Measurements from ENCODE around the gene KLHL2.

The KLHL2 gene

GRCh38 chr4:165199286-165199685, 8.1 kb upstream of the KLHL2 start:
- no peaks in the 10 kb centered on the region for H3K36me3 ChIP-seq (ENCODE audit: control insufficient read depth in 1 of 2, insufficient read depth in 2 of 2, low read length in 2 of 2)
- H3K27me3 ChIP-seq (ENCODE audit: control insufficient read depth in 1 of 2, insufficient read depth in 2 of 2, low read length in 2 of 2), result no peaks in the 10 kb centered on the region
- no peak overlapping the region for H3K4me3 ChIP-seq (ENCODE audit: low read depth in 1 of 2, low read length in 2 of 2)
- no peaks in the 10 kb centered on the region for H3K9me3 ChIP-seq (ENCODE audit: control insufficient read depth in 1 of 2, low read length in 2 of 2)
- no peak overlapping the region for H3K27ac ChIP-seq (ENCODE audit: low read depth, low read length)
- H3K4me1 ChIP-seq (ENCODE audit: control insufficient read depth in 1 of 2, insufficient read depth in 2 of 2, low read length in 2 of 2), result no peaks in the 10 kb centered on the region
- no peak overlapping the region for H3K9ac ChIP-seq (ENCODE audit: low read depth in 1 of 2, low read length in 2 of 2)

- Histone ChIP-seq H3K9me3 (ENCODE audit: control insufficient read depth in 1 of 2, low read length in 2 of 2) (no peaks in the 10 kb centered on the region), H3K27ac (ENCODE audit: low read depth, low read length) (no peak overlapping the region), H3K4me1 (ENCODE audit: control insufficient read depth in 1 of 2, insufficient read depth in 2 of 2, low read length in 2 of 2) (no peaks in the 10 kb centered on the region), H3K36me3 (ENCODE audit: control insufficient read depth in 1 of 2, insufficient read depth in 2 of 2, low read length in 2 of 2) (no peaks in the 10 kb centered on the region), H3K27me3 (ENCODE audit: control insufficient read depth in 1 of 2, insufficient read depth in 2 of 2, low read length in 2 of 2) (no peaks in the 10 kb centered on the region), H3K9ac (ENCODE audit: low read depth in 1 of 2, low read length in 2 of 2) (no peak overlapping the region), H3K4me3 (ENCODE audit: low read depth in 1 of 2, low read length in 2 of 2) (no peak overlapping the region)
Observed at GRCh38 chr4:165199722-165200121, 7.6 kb upstream of the KLHL2 start.

GRCh38 chr4:165201806-165202205, 5.6 kb upstream of the KLHL2 start:
- Histone ChIP-seq H3K9ac (ENCODE audit: low read depth in 1 of 2, low read length in 2 of 2) (no peak overlapping the region), H3K27me3 (ENCODE audit: control insufficient read depth in 1 of 2, insufficient read depth in 2 of 2, low read length in 2 of 2) (no peaks in the 10 kb centered on the region), H3K4me1 (ENCODE audit: control insufficient read depth in 1 of 2, insufficient read depth in 2 of 2, low read length in 2 of 2) (peaks cover 7 to 9% of the 10 kb centered on the region in 2 donors), H3K4me3 (ENCODE audit: low read depth in 1 of 2, low read length in 2 of 2) (no peak overlapping the region), H3K9me3 (ENCODE audit: control insufficient read depth in 1 of 2, low read length in 2 of 2) (no peaks in the 10 kb centered on the region), H3K36me3 (ENCODE audit: control insufficient read depth in 1 of 2, insufficient read depth in 2 of 2, low read length in 2 of 2) (no peaks in the 10 kb centered on the region), H3K27ac (ENCODE audit: low read depth, low read length) (no peak overlapping the region)

- H3K4me1 ChIP-seq (ENCODE audit: control insufficient read depth in 1 of 2, insufficient read depth in 2 of 2, low read length in 2 of 2), result peaks cover 14 to 15% of the 10 kb centered on the region in 2 donors
- H3K36me3 ChIP-seq (ENCODE audit: control insufficient read depth in 1 of 2, insufficient read depth in 2 of 2, low read length in 2 of 2), result no peaks in the 10 kb centered on the region
- no peak overlapping the region for H3K27ac ChIP-seq (ENCODE audit: low read depth, low read length)
- H3K27me3 ChIP-seq (ENCODE audit: control insufficient read depth in 1 of 2, insufficient read depth in 2 of 2, low read length in 2 of 2), result no peaks in the 10 kb centered on the region
- H3K4me3 ChIP-seq (ENCODE audit: low read depth in 1 of 2, low read length in 2 of 2), result no peak overlapping the region
- no peak overlapping the region for H3K9ac ChIP-seq (ENCODE audit: low read depth in 1 of 2, low read length in 2 of 2)
- no peaks in the 10 kb centered on the region for H3K9me3 ChIP-seq (ENCODE audit: control insufficient read depth in 1 of 2, low read length in 2 of 2)
Observed at GRCh38 chr4:165203541-165204461, 3.6 kb upstream of the KLHL2 start.

GRCh38 chr4:165204462-165204830, 2.9 kb upstream of the KLHL2 start:
- Histone ChIP-seq H3K9me3 (ENCODE audit: control insufficient read depth in 1 of 2, low read length in 2 of 2) (no peaks in the 10 kb centered on the region), H3K27me3 (ENCODE audit: control insufficient read depth in 1 of 2, insufficient read depth in 2 of 2, low read length in 2 of 2) (no peaks in the 10 kb centered on the region), H3K27ac (ENCODE audit: low read depth, low read length) (no peak overlapping the region), H3K4me1 (ENCODE audit: control insufficient read depth in 1 of 2, insufficient read depth in 2 of 2, low read length in 2 of 2) (peaks cover 16 to 19% of the 10 kb centered on the region in 2 donors), H3K36me3 (ENCODE audit: control insufficient read depth in 1 of 2, insufficient read depth in 2 of 2, low read length in 2 of 2) (no peaks in the 10 kb centered on the region), H3K9ac (ENCODE audit: low read depth in 1 of 2, low read length in 2 of 2) (no peak overlapping the region), H3K4me3 (ENCODE audit: low read depth in 1 of 2, low read length in 2 of 2) (no peak overlapping the region)

GRCh38 chr4:165207016-165207430, 338 bp upstream of the KLHL2 start:
- peaks cover 16 to 19% of the 10 kb centered on the region in 2 donors for H3K4me1 ChIP-seq (ENCODE audit: control insufficient read depth in 1 of 2, insufficient read depth in 2 of 2, low read length in 2 of 2)
- H3K9ac ChIP-seq (ENCODE audit: low read depth in 1 of 2, low read length in 2 of 2), result peak overlapping the region; percentile 36 to 82
- no peaks in the 10 kb centered on the region for H3K27me3 ChIP-seq (ENCODE audit: control insufficient read depth in 1 of 2, insufficient read depth in 2 of 2, low read length in 2 of 2)
- no peaks in the 10 kb centered on the region for H3K36me3 ChIP-seq (ENCODE audit: control insufficient read depth in 1 of 2, insufficient read depth in 2 of 2, low read length in 2 of 2)
- no peaks in the 10 kb centered on the region for H3K9me3 ChIP-seq (ENCODE audit: control insufficient read depth in 1 of 2, low read length in 2 of 2)
- H3K4me3 ChIP-seq (ENCODE audit: low read depth in 1 of 2, low read length in 2 of 2), result peak overlapping the region; percentile 75 to 76
- H3K27ac ChIP-seq (ENCODE audit: low read depth, low read length), result peak overlapping the region; percentile 10

GRCh38 chr4:165208221-165208652, 876 bp downstream of the KLHL2 start:
- Histone ChIP-seq H3K9ac (ENCODE audit: low read depth in 1 of 2, low read length in 2 of 2) (peak overlapping the region; percentile 76 to 77), H3K36me3 (ENCODE audit: control insufficient read depth in 1 of 2, insufficient read depth in 2 of 2, low read length in 2 of 2) (no peaks in the 10 kb centered on the region), H3K27ac (ENCODE audit: low read depth, low read length) (peak overlapping the region; percentile 58), H3K27me3 (ENCODE audit: control insufficient read depth in 1 of 2, insufficient read depth in 2 of 2, low read length in 2 of 2) (no peaks in the 10 kb centered on the region), H3K4me1 (ENCODE audit: control insufficient read depth in 1 of 2, insufficient read depth in 2 of 2, low read length in 2 of 2) (peaks cover 16 to 19% of the 10 kb centered on the region in 2 donors), H3K4me3 (ENCODE audit: low read depth in 1 of 2, low read length in 2 of 2) (peak overlapping the region; percentile 89 to 95), H3K9me3 (ENCODE audit: control insufficient read depth in 1 of 2, low read length in 2 of 2) (no peaks in the 10 kb centered on the region)

GRCh38 chr4:165208741-165209388, 1.5 kb downstream of the KLHL2 start:
- H3K9ac ChIP-seq (ENCODE audit: low read depth in 1 of 2, low read length in 2 of 2), result no peak overlapping the region
- H3K4me3 ChIP-seq (ENCODE audit: low read depth in 1 of 2, low read length in 2 of 2), result peak overlapping the region in 1 of 2 donors; percentile 89

GRCh38 chr4:165209796-165210195, 2.4 kb downstream of the KLHL2 start:
- Histone ChIP-seq H3K4me1 (ENCODE audit: control insufficient read depth in 1 of 2, insufficient read depth in 2 of 2, low read length in 2 of 2) (peaks cover 16 to 19% of the 10 kb centered on the region in 2 donors), H3K27ac (ENCODE audit: low read depth, low read length) (no peak overlapping the region), H3K4me3 (ENCODE audit: low read depth in 1 of 2, low read length in 2 of 2) (no peak overlapping the region), H3K27me3 (ENCODE audit: control insufficient read depth in 1 of 2, insufficient read depth in 2 of 2, low read length in 2 of 2) (no peaks in the 10 kb centered on the region), H3K9ac (ENCODE audit: low read depth in 1 of 2, low read length in 2 of 2) (no peak overlapping the region), H3K9me3 (ENCODE audit: control insufficient read depth in 1 of 2, low read length in 2 of 2) (no peaks in the 10 kb centered on the region), H3K36me3 (ENCODE audit: control insufficient read depth in 1 of 2, insufficient read depth in 2 of 2, low read length in 2 of 2) (no peaks in the 10 kb centered on the region)

More at GRCh38 chr4:165208741-165209388, 1.5 kb downstream of the KLHL2 start:
- Histone ChIP-seq H3K27me3 (ENCODE audit: control insufficient read depth in 1 of 2, insufficient read depth in 2 of 2, low read length in 2 of 2) (no peaks in the 10 kb centered on the region), H3K4me1 (ENCODE audit: control insufficient read depth in 1 of 2, insufficient read depth in 2 of 2, low read length in 2 of 2) (peaks cover 16 to 19% of the 10 kb centered on the region in 2 donors), H3K9me3 (ENCODE audit: control insufficient read depth in 1 of 2, low read length in 2 of 2) (no peaks in the 10 kb centered on the region), H3K36me3 (ENCODE audit: control insufficient read depth in 1 of 2, insufficient read depth in 2 of 2, low read length in 2 of 2) (no peaks in the 10 kb centered on the region), H3K27ac (ENCODE audit: low read depth, low read length) (no peak overlapping the region)

GRCh38 chr4:165210566-165210965, 3.2 kb downstream of the KLHL2 start:
- H3K4me1 ChIP-seq (ENCODE audit: control insufficient read depth in 1 of 2, insufficient read depth in 2 of 2, low read length in 2 of 2), result peaks cover 16 to 19% of the 10 kb centered on the region in 2 donors
- no peaks in the 10 kb centered on the region for H3K36me3 ChIP-seq (ENCODE audit: control insufficient read depth in 1 of 2, insufficient read depth in 2 of 2, low read length in 2 of 2)
- H3K9me3 ChIP-seq (ENCODE audit: control insufficient read depth in 1 of 2, low read length in 2 of 2), result no peaks in the 10 kb centered on the region
- no peak overlapping the region for H3K27ac ChIP-seq (ENCODE audit: low read depth, low read length)
- H3K4me3 ChIP-seq (ENCODE audit: low read depth in 1 of 2, low read length in 2 of 2), result no peak overlapping the region
- no peak overlapping the region for H3K9ac ChIP-seq (ENCODE audit: low read depth in 1 of 2, low read length in 2 of 2)
- H3K27me3 ChIP-seq (ENCODE audit: control insufficient read depth in 1 of 2, insufficient read depth in 2 of 2, low read length in 2 of 2), result no peaks in the 10 kb centered on the region
